Measurements from ENCODE around the gene AADACL2.
"Not testable (repeated sequence)": the region's sequence is repeated elsewhere in the genome, so short reads cannot be mapped to it uniquely, and the experiment has no call there.

The AADACL2 gene

DNA sequence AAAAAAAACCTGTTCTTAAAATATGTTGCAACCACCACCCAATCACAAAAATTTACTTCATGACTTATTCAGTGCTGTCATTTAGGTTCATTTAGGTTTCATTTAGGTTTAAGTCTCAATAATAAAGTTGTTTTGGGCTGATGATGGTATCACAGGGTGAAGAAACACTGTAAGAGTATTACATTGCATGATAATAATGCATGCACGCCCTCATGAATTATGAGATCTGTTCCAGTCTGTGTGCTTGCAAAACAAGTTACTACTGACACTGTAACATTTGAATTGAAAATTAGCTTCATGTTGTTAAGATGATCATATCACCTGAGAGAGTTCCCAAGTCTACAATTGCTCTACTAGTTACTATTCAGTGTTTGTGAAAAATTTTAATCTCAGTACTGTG is at the start of gene AADACL2:
TSS of gene AADACL2 (plus strand) at position 315 of the 400 bp plus-strand sequence. CDS start 109 bp downstream, outside the sequence.
- no peak for DNase-seq

GRCh38 chr3:151684094-151684493 is 49.6 kb upstream of the AADACL2 start:
- no peak for DNase-seq

DNA sequence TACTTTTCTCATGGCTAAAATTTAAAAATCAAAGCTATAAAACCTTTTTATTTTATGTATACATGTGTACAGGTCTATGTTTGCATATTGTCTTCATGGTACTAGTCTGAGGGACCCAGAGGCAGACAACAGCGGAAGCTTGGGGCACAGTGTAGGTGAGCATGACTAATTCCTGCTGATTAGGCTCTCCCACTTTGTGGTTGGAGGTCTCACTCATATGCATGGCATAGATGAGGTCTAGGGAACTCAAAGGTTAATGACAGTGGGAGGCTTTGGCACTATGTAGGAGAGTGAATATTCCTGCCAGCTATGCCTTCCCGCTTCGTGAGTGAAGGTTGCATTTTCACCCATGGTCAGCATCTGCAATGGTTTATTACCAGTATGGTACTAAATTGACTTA is 47.5 kb upstream of the AADACL2 start:
- DNase-seq: no peak

GRCh38 chr3:151687076-151687475 is 46.7 kb upstream of the AADACL2 start:
- no peak for DNase-seq

DNA sequence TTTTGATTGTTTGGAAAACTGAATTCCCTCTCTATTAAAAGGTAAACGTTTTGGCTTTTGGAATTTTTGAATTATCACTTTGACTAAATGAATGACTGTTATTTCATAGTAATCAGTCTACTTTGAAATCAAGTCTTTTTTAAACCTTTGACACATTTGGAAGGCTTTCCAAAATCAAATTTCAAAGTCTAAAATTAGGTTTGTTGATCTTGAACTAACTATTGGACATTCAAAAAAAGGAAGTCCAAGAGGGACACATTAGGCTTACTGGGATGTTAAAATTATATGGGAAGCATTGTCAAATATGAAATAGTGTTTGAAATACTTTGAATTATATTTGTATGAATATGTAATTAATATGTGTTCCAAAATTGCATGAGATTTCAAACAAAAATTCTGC is 45.2 kb upstream of the AADACL2 start:
- DNase-seq: no peak

- DNase-seq: no peak
Observed at GRCh38 chr3:151690645-151691044, 43.1 kb upstream of the AADACL2 start.

DNA sequence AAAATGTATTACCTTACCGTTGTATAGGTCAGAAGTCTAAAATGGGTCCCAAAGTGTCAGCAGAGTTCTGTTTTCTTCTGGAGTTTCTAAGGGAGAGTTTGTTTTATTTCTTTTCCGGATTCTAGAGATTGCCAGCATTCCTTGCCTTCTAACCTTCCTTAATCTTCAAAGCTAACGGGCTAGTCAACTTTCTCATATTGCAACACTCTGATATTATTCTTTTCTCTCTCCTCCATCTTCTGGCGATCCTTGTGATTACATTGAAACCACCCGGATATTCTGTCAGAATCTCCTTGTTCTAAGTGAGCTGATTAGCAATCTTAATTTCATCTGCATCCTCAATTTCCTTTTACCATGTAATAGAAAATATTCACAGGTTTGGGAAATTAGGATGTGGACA is 36.2 kb upstream of the AADACL2 start:
- DNase-seq: no peak

GRCh38 chr3:151707216-151707615 is 26.5 kb upstream of the AADACL2 start:
- no peak for DNase-seq

DNA sequence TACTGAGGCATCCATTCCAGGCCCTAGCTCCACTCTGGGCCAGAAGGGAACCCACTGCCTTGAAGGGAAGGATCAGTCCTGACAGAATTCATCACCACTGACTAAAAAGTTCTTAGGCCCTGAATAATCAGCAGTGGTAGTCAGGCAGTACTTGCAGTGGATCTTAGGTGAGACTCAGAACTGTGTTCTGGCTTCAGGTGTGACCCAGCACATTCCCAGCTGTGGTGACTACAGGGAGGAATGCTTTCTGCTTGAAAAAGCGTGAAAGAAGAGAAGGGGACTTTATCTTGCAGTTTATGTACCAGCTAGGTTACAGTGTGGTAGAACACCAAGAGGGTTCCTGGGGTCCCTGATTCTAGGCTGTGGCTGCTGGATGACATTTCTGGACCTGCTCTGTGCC is 24.9 kb upstream of the AADACL2 start:
- no peak for DNase-seq

- no peak for DNase-seq
Observed at GRCh38 chr3:151709847-151710246, 23.9 kb upstream of the AADACL2 start.

DNA sequence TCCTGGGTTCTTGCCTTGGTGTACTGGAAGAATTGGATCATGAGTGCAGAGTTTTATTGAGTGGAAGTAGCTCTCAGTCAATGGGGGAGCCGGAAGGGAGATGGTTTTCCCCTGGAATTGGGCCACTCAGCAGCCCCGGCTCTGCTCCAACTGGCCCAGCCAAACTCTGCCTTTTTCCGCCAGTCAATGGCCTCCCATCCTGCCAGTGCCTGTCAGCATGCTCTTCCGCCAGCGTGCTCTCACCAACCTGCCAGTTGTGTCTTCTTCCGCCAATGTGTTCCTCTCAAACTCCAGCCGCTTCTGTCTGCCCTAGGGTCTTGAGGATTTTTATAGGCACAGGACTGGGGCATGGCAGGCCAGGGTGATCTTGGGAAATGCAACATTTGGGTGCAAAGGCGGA is 12.4 kb upstream of the AADACL2 start:
- DNase-seq: no peak

DNA sequence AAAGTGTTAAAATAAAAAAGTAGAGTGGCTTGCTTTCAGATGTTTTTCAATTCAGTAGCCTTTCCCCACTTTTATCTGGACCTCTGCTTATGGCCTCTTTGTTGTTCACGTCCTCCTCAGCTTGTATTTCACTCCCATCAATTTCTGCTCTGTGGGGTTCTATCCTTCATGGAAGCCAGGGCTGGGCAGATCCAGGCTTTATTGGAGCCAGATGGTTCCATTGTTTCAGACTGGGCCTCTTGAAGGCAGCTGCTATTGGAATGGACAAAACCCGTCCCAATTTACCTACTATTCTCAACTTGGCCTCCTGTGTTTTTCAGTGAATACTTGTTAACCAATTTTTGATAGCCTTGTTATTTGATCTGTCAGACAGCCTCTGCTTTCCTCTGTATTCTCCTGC is 10.9 kb upstream of the AADACL2 start:
- DNase-seq: no peak

GRCh38 chr3:151724576-151725562 is 8.9 kb upstream of the AADACL2 start:
- no peak for DNase-seq

- DNase-seq: no peak
Observed at GRCh38 chr3:151726016-151726415, 7.7 kb upstream of the AADACL2 start.

DNA sequence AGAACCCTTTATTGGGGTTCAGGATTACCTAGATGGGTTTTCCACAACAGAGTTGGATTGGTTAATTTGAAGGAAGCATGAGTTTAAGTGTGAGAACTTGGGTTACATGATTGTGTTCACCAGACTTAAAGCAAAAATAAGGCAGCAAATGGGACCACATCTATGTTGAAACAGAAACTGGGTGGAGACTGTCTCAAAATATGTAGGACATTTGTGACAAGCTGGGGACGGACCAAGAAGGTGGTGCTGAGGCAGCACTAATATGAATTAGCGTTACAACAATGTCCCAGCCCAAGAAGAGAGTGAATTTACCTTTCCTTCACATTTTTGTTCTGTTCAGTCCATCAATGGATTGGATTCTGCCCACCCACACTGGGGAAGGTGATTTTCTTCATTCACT is 866 bp upstream of the AADACL2 start:
- DNase-seq: no peak

DNA sequence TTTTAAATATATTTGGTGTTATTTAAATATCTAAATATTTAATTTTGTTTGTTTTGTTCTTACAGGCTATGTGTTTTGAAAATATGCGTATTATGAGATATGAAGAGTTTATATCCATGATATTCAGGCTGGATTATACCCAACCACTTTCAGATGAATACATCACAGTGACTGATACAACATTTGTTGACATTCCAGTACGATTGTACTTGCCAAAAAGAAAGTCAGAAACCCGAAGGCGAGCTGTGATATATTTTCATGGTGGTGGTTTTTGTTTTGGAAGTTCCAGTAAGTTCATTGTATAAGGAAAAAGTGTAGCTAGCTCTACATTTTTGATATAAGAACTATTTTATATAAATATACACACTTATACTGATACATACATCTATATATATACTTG is 6.9 kb downstream of the AADACL2 start:
- DNase-seq: no peak

DNA sequence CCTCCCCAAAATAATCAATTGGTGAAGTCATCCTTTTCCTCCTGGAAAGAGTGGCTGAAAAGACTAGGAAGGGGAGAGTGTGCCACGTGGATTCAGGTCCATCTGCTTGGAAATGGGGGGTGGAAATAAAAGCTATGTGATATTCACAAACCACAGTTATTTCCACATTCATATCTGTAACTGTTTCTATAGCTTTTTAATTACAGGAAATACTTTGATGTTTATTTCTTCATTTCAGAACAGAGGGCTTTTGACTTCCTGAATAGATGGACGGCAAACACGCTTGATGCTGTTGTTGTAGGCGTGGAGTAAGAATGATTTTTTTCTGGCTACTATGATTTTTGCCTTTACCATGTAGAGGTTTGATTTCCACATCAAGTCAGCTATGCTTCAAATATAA is 10.1 kb downstream of the AADACL2 start:
- DNase-seq: no peak

- no peak for DNase-seq
Observed at GRCh38 chr3:151750181-151750580, 16.5 kb downstream of the AADACL2 start.

DNA sequence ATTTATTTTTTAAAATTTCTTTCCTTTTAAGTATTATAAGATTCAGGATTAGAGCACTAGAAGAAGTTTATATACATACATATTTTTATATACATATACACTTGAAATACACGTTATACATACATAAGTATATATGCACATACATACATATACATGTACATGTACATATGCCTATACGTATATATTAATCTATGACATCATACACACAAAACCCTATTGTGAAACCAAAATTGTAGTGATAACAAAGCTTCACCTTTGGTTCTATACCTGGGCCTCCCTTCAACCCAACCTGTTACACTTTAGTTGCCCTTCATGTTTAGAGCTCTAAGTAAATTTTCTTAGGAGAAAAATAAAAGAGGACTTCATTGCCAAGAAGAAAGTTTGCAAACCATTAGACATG is 17.0 kb downstream of the AADACL2 start:
- DNase-seq: no peak

GRCh38 chr3:151751161-151751560 is 17.4 kb downstream of the AADACL2 start:
- no peak for DNase-seq

GRCh38 chr3:151753846-151754245 is 20.1 kb downstream of the AADACL2 start:
- DNase-seq: no peak

GRCh38 chr3:151761581-151761980 is 27.9 kb downstream of the AADACL2 start:
- no peak for DNase-seq

DNA sequence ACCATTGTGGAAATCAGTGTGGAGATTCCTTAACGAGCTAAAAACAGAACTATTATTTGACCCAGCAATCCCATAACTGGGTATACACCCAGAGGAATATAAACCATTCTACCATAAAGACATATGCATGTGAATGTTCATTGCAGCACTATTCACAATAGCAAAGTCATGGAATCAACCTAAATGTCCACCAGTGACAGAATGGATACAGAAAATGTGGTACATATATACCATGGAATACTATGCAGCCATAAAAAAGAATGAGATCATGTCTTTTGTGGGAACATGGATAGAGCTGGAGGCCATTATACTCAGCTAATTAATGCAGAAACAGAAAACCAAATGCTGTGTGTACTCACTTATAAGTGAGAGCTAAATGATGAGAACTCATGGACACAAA is 31.0 kb downstream of the AADACL2 start:
- not testable (repeated sequence) for DNase-seq

DNA sequence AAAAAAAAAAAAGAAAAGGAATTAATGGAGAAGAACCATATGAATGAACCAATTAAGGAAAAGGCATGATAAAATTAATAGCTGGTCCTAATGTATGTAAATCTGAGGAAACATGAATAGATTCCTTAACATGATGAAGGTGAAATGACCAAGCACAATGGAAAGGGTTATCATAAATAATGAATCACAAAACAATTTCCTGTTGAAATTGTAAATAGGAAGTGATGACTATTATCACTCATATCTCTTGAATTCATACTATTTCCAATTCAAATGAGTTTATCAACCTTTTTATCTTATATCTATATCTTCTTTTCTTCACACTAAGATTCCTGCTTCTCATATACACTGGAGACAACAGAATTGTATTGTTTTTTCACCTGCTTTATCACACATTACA is 32.0 kb downstream of the AADACL2 start:
- no peak for DNase-seq

DNA sequence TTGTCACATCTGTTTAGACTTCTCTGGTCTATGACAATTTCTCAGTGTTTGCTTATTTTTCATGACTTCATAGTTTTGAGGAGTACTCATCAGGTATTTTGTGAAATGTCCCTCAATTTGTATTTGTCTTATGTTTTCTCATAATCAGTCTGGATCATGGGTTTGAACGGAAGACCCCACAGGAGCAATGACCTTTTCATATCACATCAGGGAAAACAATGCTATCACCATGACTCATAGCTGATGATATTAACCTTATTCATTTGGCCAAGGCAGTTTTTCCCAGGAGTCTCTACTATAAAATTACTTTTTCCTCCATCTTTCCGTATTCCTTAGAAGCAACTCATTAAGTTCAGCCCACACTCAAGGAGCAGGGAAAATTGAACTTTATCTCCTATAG is 32.7 kb downstream of the AADACL2 start:
- no peak for DNase-seq

All from CD4-positive, alpha-beta T cell treated with Interleukin-4 for 4 hours (primary cell).